Spinal cord (tissue), 10 donors: ENCODE measurements around the gene DDX54. TPM values are rescaled to one million over a fixed set of nuclear protein-coding genes. Genes with fewer than 3 reads are reported as not detected.
"Not testable (repeated sequence)": the region's sequence is repeated elsewhere in the genome, so short reads cannot be mapped to it uniquely, and the experiment has no call there.

Source experiments
- DNase-seq, 6 donors: peaks; one replicate each; pipeline versions ENCODE4 v3.0.0 to v3.0.0-alpha.2; 2013 to 2015; ENCODE audit warnings: low spot score in 6 of 6, low read depth in 4 of 6
- H3K27ac ChIP-seq: one replicate; pipeline ENCODE4 v1.5.1; 2013; ENCODE audit warnings: low read depth, low read length, control low read depth
- H3K27me3 ChIP-seq: one replicate; pipeline ENCODE4 v1.6.1; 2013; ENCODE audit warnings: low read length; ENCODE audit not compliant: control insufficient read depth, insufficient read depth
- H3K36me3 ChIP-seq: one replicate; pipeline ENCODE4 v1.6.1; 2013; ENCODE audit warnings: low read length; ENCODE audit not compliant: control insufficient read depth, insufficient read depth
- H3K4me1 ChIP-seq: one replicate; pipeline ENCODE4 v1.6.1; 2013; ENCODE audit warnings: low read length; ENCODE audit not compliant: control insufficient read depth, insufficient read depth
- H3K4me3 ChIP-seq: one replicate; pipeline ENCODE4 v1.5.1; 2013; ENCODE audit warnings: low read depth, low read length, control low read depth
- H3K9me3 ChIP-seq: one replicate; pipeline ENCODE4 v1.6.1; 2013; ENCODE audit warnings: low read length; ENCODE audit not compliant: control insufficient read depth, insufficient read depth
- WGBS: methylation state at CpG from one replicate; pipeline ENCODE4 v1.1.5; 2013; ENCODE audit warnings: missing lambda C conversion rate; ENCODE audit not compliant: insufficient coverage; 5-methylcytosine and 5-hydroxymethylcytosine counted together
- polyA plus RNA-seq, 2 donors: library from polyadenylated mRNA; unstranded; fragments of 120-200 nt; gene quantifications; one replicate each; pipeline ENCODE4 v1.2.1, GENCODE V29; 2013; ENCODE audit not compliant: insufficient read length in 2 of 2
- total RNA-seq, 2 donors: library from RNA; depleted of rRNA in 1 of 2; stranded (reverse); fragments of 120-200 nt in 1 of 2; fragments of >200 nt in 1 of 2; gene quantifications; one replicate each; pipeline versions ENCODE4 v1.2.3 to v1.2.4, GENCODE V29; 2013 to 2014
- donor health status: healthy.

Gene DDX54
- total and polyA plus RNA-seq, 4 donors: 14.0 to 67.1 (median 42.7) TPM

DNA sequence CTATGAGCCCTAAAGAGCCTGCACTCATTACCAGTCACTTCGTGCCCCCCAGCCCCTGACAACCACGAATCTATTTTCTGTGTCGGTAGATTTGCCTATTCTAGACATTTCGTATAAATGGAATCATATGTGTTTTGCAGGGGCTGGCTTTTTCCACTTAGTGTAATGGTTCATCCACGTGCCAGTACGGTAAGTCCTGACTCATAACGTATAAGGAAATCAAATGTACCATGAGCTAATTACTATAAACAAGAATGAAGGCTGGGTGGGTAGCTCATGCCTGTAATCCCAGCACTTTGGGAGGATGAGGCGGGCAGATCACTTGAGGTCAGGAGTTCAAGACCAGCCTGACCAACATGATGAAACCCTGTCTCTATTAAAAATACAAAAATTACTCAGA is 67.6 kb downstream of the DDX54 start:
- DNase-seq, H3K36me3 ChIP-seq, H3K9me3 ChIP-seq, H3K27me3 ChIP-seq, H3K27ac ChIP-seq, H3K4me3 ChIP-seq: not testable (repeated sequence)
- WGBS: no CpG with 5 or more reads among the region's 8 CpGs
- peaks cover 20% of the 10 kb centered on the region for H3K4me1 ChIP-seq

DNA sequence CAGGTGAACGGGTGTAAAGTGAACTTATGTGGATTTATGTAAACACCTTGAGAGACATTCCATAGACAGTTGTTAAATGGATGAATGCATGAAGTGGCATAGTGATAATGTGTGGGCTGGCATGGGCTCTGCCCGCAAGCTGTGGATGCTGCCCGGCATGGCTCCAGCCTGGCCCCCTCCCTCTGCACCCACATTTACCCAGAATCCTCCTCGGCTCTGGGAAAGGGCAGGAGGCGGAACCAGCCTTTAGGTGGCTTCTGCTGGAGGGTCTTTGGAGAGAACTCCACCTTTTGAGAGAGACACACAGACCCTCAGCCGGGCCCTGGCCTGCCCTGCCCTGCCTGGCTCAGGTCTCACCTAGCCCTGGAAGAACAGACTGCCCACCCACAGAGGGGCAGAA is 68.4 kb downstream of the DDX54 start:
- DNase-seq: peak in 1 of 6 donors; percentile 52
- Histone ChIP-seq H3K4me3 (no peak overlapping the region), H3K4me1 (peaks cover 20% of the 10 kb centered on the region), H3K9me3 (no peaks in the 10 kb centered on the region), H3K36me3 (peaks cover 3% of the 10 kb centered on the region), H3K27me3 (no peaks in the 10 kb centered on the region), H3K27ac (no peak overlapping the region)
- 33% methylated on average over 1 of the region's 6 CpGs for WGBS

DNA sequence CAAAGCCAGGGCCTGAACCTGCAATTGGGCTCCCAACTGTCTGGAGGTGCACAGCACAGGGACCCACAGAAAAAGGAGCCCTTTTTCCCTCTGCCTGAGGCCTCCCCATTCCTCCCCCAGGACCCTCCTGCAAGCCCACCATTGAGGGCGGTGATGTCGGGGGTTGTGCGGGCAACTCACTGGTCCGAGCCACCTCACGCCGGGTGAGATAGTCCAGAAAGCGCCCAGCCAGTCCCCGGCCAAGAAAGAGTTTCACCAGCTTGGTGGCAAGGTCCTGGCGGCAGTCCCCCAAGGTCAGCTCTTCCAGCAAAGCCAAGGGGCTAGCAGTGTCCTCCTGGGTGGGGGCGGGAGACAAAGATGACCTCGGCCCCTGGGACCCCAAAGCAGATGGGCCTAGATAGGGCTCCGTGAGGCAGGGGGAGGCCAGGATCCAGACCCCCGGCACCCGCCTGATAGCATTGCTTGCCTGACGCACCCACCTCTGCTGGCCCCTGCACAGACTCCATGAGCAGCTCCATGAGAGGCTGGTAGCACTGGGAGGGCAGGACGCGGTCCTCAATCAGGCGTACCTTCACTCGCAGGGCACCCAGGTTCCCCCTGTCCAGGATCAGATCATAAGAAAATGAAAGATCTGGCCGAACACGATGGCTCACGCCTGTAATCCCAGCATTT is 69.7 kb downstream of the DDX54 start:
- H3K4me1 ChIP-seq: peaks cover 17% of the 10 kb centered on the region
- no peak for DNase-seq
- H3K9me3 ChIP-seq: no peaks in the 10 kb centered on the region
- no peaks in the 10 kb centered on the region for H3K27me3 ChIP-seq
- H3K27ac ChIP-seq: no peak overlapping the region
- WGBS: 86% methylated on average over 22 of the region's 22 CpGs
- no peak overlapping the region for H3K4me3 ChIP-seq
- H3K36me3 ChIP-seq: peaks cover 4% of the 10 kb centered on the region

DNA sequence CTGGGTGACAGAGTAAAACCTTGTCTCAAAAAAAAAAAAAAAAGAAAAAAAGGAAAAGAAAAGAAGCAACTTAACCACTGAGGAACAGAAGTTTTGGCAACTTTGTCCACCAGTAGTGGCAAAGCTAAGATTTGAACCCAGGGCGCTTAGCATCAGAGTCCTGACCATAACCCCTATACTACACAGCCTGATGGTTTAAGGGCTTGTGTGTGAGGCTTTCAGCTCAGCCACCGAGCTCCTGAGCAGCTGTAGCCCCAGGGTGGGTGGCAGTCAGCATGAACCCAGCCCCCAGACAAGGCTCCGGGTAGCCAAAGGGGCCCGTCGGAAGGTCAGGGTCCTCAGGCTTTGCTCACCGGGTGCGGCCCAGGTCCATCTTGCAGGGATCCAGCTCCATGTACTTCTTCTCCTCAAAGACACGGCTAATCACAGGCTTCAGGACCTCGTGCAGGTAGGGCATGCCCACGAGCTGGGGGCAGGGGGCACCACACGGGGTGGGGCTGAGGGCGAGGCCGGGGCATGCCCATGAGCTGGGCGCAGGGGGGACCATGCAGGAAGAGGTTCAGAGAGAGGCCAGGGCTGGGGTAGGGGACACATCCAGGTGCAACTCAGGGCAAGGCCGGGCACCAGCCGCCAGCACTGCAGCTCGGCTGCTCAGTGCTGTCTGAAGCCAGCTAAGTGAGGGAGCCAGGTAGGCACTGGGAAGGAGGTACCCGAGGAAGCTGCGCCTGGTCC is 70.7 kb downstream of the DDX54 start:
- Histone ChIP-seq H3K4me1 (peaks cover 9% of the 10 kb centered on the region), H3K9me3 (no peaks in the 10 kb centered on the region), H3K36me3 (peaks cover 4% of the 10 kb centered on the region), H3K27ac (no peak overlapping the region), H3K4me3 (no peak overlapping the region), H3K27me3 (no peaks in the 10 kb centered on the region)
- DNase-seq: no peak
- WGBS: 93% methylated on average over 15 of the region's 19 CpGs

DNA sequence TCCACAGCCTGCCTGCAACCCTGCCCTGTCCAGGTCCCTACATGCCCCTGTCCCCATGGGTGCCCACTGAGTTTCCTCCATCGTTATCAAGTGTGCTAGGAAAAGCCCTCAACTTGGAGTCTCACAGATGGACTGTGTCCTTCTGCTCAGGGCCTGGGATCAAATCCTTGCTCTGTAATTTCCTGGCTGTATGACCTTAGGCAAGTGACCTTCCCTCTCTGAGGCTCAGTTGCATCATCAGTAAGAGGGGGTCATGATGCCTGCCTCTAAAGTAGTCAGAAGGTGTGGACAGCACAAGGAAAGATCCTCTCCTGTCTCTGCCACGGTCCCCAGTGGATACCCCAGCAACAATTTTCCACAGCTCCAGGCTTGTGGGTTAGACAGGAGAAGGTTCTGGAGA is 71.9 kb downstream of the DDX54 start:
- Histone ChIP-seq H3K36me3 (peaks cover 4% of the 10 kb centered on the region), H3K27me3 (no peaks in the 10 kb centered on the region), H3K9me3 (no peaks in the 10 kb centered on the region), H3K27ac (no peak overlapping the region), H3K4me1 (peaks cover 4% of the 10 kb centered on the region), H3K4me3 (no peak overlapping the region)
- WGBS: 94% methylated on average over 1 of the region's 2 CpGs
- DNase-seq: no peak

DNA sequence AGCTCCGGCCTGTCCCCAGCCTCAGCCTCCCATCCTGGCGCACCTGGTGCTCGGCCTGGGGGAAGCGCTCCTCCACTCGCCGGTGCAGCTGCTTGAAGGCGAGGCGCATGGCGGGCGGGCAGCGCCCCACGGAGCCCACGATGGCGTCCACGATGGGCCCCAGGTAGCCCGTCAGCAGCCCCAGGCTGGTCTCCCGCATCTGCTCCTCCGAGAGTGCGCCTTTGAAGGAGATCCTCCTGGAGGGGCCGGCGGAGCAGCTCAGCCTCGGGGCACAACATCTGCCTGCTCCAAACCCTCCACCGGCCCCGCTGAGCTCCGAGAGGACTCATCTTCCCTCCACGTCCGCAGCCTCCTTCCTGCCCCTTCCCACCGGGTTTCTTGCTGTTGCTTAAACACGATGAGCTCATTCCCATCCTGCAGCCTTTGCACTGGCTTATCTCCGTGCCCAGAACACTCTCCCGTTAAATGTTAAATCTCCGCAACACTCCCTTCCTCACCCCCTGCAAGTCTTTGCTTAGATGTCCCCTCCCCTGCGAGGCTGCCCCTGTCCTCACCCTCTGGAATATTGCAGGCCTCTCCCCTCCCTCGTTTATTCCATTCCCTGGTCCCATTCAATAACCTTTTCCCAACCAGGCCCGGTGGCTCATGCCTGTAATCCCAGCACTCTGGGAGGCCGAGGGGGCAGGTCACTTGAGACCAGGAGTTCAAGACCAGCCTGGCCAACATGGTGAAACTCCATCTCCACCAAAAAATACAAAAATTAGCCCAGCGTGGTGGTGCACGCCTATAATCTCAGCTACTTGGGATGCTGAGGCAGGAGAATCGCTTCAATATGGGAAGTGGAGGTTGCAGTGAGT is 73.0 kb downstream of the DDX54 start:
- no peaks in the 10 kb centered on the region for H3K9me3 ChIP-seq
- H3K27me3 ChIP-seq: no peaks in the 10 kb centered on the region
- peaks cover 4% of the 10 kb centered on the region for H3K4me1 ChIP-seq
- DNase-seq: no peak
- H3K27ac ChIP-seq: no peak overlapping the region
- WGBS: 60% methylated on average over 36 of the region's 39 CpGs
- H3K36me3 ChIP-seq: peaks cover 4% of the 10 kb centered on the region
- no peak overlapping the region for H3K4me3 ChIP-seq

DNA sequence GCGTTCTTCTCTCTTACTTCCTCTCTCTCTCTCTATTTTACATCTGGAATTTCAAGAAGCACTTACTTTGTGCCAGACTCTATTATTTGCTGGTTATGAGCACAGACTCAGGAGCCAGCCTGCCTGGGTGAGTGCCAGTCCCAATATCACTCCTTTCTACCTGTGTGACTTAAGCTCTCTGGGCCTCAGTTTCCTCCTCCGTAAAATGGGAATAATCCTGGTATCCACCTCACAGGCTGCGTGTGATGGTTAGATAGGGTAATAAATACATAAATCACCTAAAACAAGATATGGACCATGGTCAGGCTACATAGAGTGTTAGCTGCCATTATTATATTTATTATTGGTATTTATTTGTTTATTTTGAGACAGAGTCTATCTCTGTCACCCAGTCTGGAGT is 74.0 kb downstream of the DDX54 start:
- Histone ChIP-seq H3K9me3 (no peaks in the 10 kb centered on the region), H3K4me3 (no peak overlapping the region), H3K27ac (no peak overlapping the region), H3K27me3 (no peaks in the 10 kb centered on the region), H3K36me3 (peaks cover 4% of the 10 kb centered on the region), H3K4me1 (no peaks in the 10 kb centered on the region)
- no peak for DNase-seq
- 83% methylated on average over 1 of the region's 3 CpGs for WGBS

DNA sequence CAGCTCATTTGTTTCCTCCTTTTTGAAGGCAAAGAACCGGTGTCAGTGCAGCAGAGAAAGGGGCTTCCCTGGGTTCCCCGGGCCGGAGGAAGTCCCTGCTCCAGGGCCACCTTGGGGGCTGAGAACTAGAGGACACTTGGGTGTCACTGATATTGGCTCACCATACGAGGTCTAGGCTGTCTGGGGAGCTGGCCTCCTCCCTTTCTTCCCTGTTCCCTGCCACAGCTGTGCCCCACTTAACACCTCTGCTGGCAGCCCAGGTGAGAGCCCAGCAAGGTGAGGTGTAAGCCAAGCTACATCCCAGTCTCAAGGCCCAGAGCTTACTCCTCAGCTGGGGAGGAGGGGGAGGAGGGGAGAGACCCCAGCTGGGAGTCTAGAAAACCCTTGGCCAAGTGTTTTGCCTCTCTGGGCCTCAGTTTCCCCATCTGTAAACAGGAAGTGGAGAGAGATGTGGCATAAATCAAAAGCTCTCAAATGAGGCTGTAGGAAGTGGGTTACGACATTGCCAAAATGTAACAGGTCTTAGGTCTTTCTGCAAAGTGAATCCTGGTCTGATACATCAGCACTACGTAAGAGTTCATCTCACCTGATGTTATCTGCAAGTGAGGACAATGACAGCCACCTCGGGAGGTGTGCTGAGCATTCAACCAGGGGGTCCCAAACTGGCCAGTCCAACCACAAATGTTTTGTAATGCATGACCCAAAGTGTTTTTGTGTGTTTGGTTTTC is 75.2 kb downstream of the DDX54 start:
- Histone ChIP-seq H3K27ac (no peak overlapping the region), H3K4me1 (peaks cover 4% of the 10 kb centered on the region), H3K4me3 (no peak overlapping the region), H3K9me3 (no peaks in the 10 kb centered on the region), H3K27me3 (no peaks in the 10 kb centered on the region), H3K36me3 (peaks cover 4% of the 10 kb centered on the region)
- no peak for DNase-seq
- 65% methylated on average over 7 of the region's 7 CpGs for WGBS

DNA sequence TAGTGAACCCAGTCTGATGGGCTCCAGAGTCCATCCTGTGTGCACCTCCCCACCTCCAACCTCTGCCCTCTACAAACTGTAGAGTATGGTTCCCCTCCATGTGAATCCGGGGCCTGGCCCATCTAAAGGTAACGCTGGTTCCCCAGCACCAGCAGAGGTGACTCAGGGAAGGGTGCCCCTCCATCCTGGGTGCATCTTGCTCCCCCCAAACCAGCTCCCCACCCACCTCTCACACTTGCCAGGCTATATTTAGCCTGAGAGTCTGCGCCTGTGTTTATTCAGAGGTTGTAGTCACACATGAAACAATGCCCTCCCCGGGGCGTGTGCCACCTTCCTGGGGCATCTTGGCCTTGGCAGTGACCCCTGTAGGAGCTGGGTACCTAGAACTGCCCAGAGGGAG is 75.9 kb downstream of the DDX54 start:
- no peaks in the 10 kb centered on the region for H3K9me3 ChIP-seq
- no peak for DNase-seq
- no peaks in the 10 kb centered on the region for H3K27me3 ChIP-seq
- peaks cover 4% of the 10 kb centered on the region for H3K4me1 ChIP-seq
- 94% methylated on average over 5 of the region's 5 CpGs for WGBS
- H3K36me3 ChIP-seq: peaks cover 4% of the 10 kb centered on the region
- H3K4me3 ChIP-seq: no peak overlapping the region
- no peak overlapping the region for H3K27ac ChIP-seq
